Endothelial cell of umbilical vein (primary cell): ENCODE measurements around the gene MTCL1. TPM values are rescaled to one million over a fixed set of nuclear protein-coding genes. Genes with fewer than 3 reads are reported as not detected.

Experiments used
- BruUV-seq: library from RNA; stranded (reverse); fragments of 400-500 nt; replicated peaks from 2 replicates; lab custom pipeline; 2021; lab: Mats Ljungman, UMichigan
- CTCF ChIA-PET: fragments of 300-600, 350-600 bp; sonication (Branson Sonifier 250); formaldehyde crosslinking; loops from one replicate; lab custom pipeline; 2021; ENCODE audit warnings: antibody characterized with exemption, inconsistent platforms; lab: Charles Lee
- POLR2A ChIA-PET: fragments of 300-600, 350-600 bp; sonication (Branson Sonifier 250); formaldehyde crosslinking; loops from one replicate; lab custom pipeline; 2021; ENCODE audit warnings: antibody characterized with exemption, inconsistent platforms; lab: Charles Lee
- DNase-seq: peaks from one replicate; pipeline ENCODE4 v3.0.0-alpha.2; 2011; ENCODE audit warnings: low read depth, low spot score
- FAIRE-seq: peaks from 2 replicates; lab custom pipeline; 2011; peaks lifted over from hg19 to GRCh38; lab: Jason Lieb, UNC
- H2AFZ ChIP-seq: 2 replicates; pipeline ENCODE4 v1.6.0; 2012; ENCODE audit warnings: low read depth, low read length, control low read depth, inconsistent platforms
- H3K27ac ChIP-seq: 2 replicates; pipeline ENCODE4 v1.5.1; 2011; ENCODE audit warnings: low read depth, mild to moderate bottlenecking, control low read depth, low read length, moderate library complexity; ENCODE audit not compliant: insufficient read depth
- H3K27me3 ChIP-seq, 2 experiments: 2 replicates each; pipeline versions ENCODE4 v1.6.0 to v1.6.1; 2011; ENCODE audit warnings: low read length in 2 of 2, mixed read lengths in 1 of 2; ENCODE audit not compliant: control insufficient read depth in 2 of 2, insufficient read depth in 2 of 2
- H3K36me3 ChIP-seq, 2 experiments: 2 replicates in 1 of 2; 3 replicates in 1 of 2; pipeline ENCODE4 v1.5.1; 2011; ENCODE audit warnings: low read length in 2 of 2, mild to moderate bottlenecking in 1 of 2, moderate library complexity in 1 of 2; ENCODE audit not compliant: control insufficient read depth in 2 of 2, insufficient read depth in 2 of 2; ENCODE audit errors: extremely low read depth in 1 of 2
- H3K4me1 ChIP-seq: 3 replicates; pipeline ENCODE4 v1.5.1; 2011; ENCODE audit warnings: mild to moderate bottlenecking, low read length; ENCODE audit not compliant: control insufficient read depth, insufficient read depth; ENCODE audit errors: extremely low read depth
- H3K4me2 ChIP-seq: 2 replicates; pipeline ENCODE4 v1.6.1; 2011; ENCODE audit warnings: low read length, control low read depth, mixed read lengths; ENCODE audit not compliant: insufficient read depth
- H3K4me3 ChIP-seq, 3 experiments: fragments of 200-600 bp in 1 of 3; sonication (generic), shearing (Covaris generic) in 1 of 3; replicated peaks in 1 of 3; 2 replicates each; pipeline ENCODE4 v1.5.1; 2011 to 2016; ENCODE audit warnings: control low read depth in 3 of 3, low read length in 3 of 3, mild to moderate bottlenecking in 2 of 3, inconsistent platforms in 1 of 3, low read depth in 1 of 3, moderate library complexity in 1 of 3; ENCODE audit not compliant: insufficient read depth in 1 of 3
- H3K79me2 ChIP-seq: 2 replicates; pipeline ENCODE4 v1.6.0; 2012; ENCODE audit warnings: low read length, inconsistent platforms; ENCODE audit not compliant: control insufficient read depth, insufficient read depth
- H3K9ac ChIP-seq: replicated peaks from 2 replicates; pipeline ENCODE3; 2011; ENCODE audit warnings: low read length, control low read depth; ENCODE audit not compliant: insufficient read depth; ENCODE audit errors: extremely low read depth
- H3K9me1 ChIP-seq: replicated peaks from 3 replicates; pipeline ENCODE4 v1.6.0; 2011; ENCODE audit warnings: mild to moderate bottlenecking, low read length; ENCODE audit not compliant: control insufficient read depth, insufficient read depth; ENCODE audit errors: extremely low read depth
- H3K9me3 ChIP-seq: replicated peaks from 2 replicates; pipeline ENCODE4 v1.5.1; 2012; ENCODE audit warnings: low read length, inconsistent platforms; ENCODE audit not compliant: control insufficient read depth, insufficient read depth
- H4K20me1 ChIP-seq: replicated peaks from 2 replicates; pipeline ENCODE3; 2011; ENCODE audit warnings: mild to moderate bottlenecking, low read length; ENCODE audit not compliant: control insufficient read depth, insufficient read depth; ENCODE audit errors: extremely low read depth
- EZH2 ChIP-seq: IDR thresholded peaks from 2 replicates; pipeline ENCODE4 v1.6.1; 2012; ENCODE audit warnings: borderline replicate concordance, low read depth, mild to moderate bottlenecking, moderate library complexity, low read length, inconsistent platforms; ENCODE audit not compliant: severe bottlenecking
- FOS ChIP-seq: IDR thresholded peaks from 2 replicates; pipeline ENCODE4 v1.6.1; 2011; ENCODE audit warnings: mild to moderate bottlenecking, low read length, moderate library complexity, borderline replicate concordance; ENCODE audit not compliant: insufficient read depth
- GATA2 ChIP-seq: IDR thresholded peaks from 2 replicates; pipeline ENCODE4 v1.7.0; 2011; ENCODE audit warnings: low read depth, mild to moderate bottlenecking, moderate library complexity, mixed read lengths, low read length; ENCODE audit not compliant: insufficient read length, insufficient read depth
- JUN ChIP-seq: IDR thresholded peaks from 2 replicates; pipeline ENCODE4 v1.6.1; 2011; ENCODE audit warnings: borderline replicate concordance, low read depth; ENCODE audit not compliant: insufficient read length, insufficient read depth
- MYC ChIP-seq: IDR thresholded peaks from one replicate; pipeline ENCODE4 v1.6.1; 2011; ENCODE audit warnings: mild to moderate bottlenecking, low read depth, low read length
- POLR2A ChIP-seq: IDR thresholded peaks from 2 replicates; pipeline ENCODE4 v1.6.1; 2012; ENCODE audit warnings: low read depth, mild to moderate bottlenecking, control low read depth, low read length
- POLR2AphosphoS5 ChIP-seq: IDR thresholded peaks from 2 replicates; pipeline ENCODE4 v1.6.1; 2012; ENCODE audit warnings: low read depth, mild to moderate bottlenecking, control low read depth, low read length, moderate library complexity; ENCODE audit not compliant: insufficient read depth
- dilution Hi-C: fragments of 300-500 bp; cut with MboI; formaldehyde crosslinking; loops from one replicate; pipeline ENCODE4 v1.15.0; 2019; ENCODE audit warnings: low sequenced_read_pairs; ENCODE audit not compliant: extremely low pct_ligation_motif_present
- intact Hi-C: fragments of 100-400 bp; cut with micrococcal nuclease; formaldehyde crosslinking; loops from one replicate; pipeline ENCODE4 v1.10.0; 2022
- polyA plus RNA-seq, 4 experiments: library from polyadenylated mRNA; depleted of rRNA in 3 of 4; stranded (reverse) in 3 of 4; unstranded in 1 of 4; fragments of >200 nt; gene quantifications; 2 replicates each; pipeline versions ENCODE4 v1.2.1 to v1.2.3, GENCODE V29; 2011 to 2012; ENCODE audit warnings: missing spikeins in 1 of 4
- total RNA-seq: library from RNA; stranded (reverse); gene quantifications from 2 replicates; pipeline ENCODE4 v1.2.3, GENCODE V29; 2021
- TF ChIP-seq, protein P1 (sequence below): IDR thresholded peaks from 2 replicates; pipeline ENCODE4 v1.6.1; 2011; ENCODE audit not compliant: insufficient read depth, insufficient read length
- TF ChIP-seq, protein P2 (sequence below), 2 donors: IDR thresholded peaks; 1 replicate in 1 of 2; 2 replicates in 1 of 2; pipeline ENCODE4 v1.5.1; 2011; ENCODE audit warnings: low read length in 2 of 2, mild to moderate bottlenecking in 2 of 2, moderate library complexity in 2 of 2, control low read depth in 1 of 2, inconsistent platforms in 1 of 2, low read depth in 1 of 2; ENCODE audit not compliant: insufficient read depth in 1 of 2; ENCODE audit errors: extremely low read depth in 1 of 2

The MTCL1 gene
- total and polyA plus RNA-seq, 2 donors (not counting 3 experiments of a cell fraction or from before 2014, with no cell fraction given), result 11.9 to 75.7 TPM

GRCh38 chr18:8722946-8723820 is 17.8 kb downstream of the MTCL1 start:
- TF ChIP-seq POLR2A, result no peak
- TF ChIP-seq FOS, result no peak
- no peak for TF ChIP-seq MYC
- no peak for TF ChIP-seq EZH2
- no peak for TF ChIP-seq GATA2
- TF ChIP-seq, protein P1, sequence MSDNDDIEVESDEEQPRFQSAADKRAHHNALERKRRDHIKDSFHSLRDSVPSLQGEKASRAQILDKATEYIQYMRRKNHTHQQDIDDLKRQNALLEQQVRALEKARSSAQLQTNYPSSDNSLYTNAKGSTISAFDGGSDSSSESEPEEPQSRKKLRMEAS, result no peak
- TF ChIP-seq JUN, result no peak
- no peak for TF ChIP-seq POLR2AphosphoS5
- TF ChIP-seq, protein P2, sequence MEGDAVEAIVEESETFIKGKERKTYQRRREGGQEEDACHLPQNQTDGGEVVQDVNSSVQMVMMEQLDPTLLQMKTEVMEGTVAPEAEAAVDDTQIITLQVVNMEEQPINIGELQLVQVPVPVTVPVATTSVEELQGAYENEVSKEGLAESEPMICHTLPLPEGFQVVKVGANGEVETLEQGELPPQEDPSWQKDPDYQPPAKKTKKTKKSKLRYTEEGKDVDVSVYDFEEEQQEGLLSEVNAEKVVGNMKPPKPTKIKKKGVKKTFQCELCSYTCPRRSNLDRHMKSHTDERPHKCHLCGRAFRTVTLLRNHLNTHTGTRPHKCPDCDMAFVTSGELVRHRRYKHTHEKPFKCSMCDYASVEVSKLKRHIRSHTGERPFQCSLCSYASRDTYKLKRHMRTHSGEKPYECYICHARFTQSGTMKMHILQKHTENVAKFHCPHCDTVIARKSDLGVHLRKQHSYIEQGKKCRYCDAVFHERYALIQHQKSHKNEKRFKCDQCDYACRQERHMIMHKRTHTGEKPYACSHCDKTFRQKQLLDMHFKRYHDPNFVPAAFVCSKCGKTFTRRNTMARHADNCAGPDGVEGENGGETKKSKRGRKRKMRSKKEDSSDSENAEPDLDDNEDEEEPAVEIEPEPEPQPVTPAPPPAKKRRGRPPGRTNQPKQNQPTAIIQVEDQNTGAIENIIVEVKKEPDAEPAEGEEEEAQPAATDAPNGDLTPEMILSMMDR (IDR thresholded peaks at IDR 0.05; ENCODE audit: extremely low read depth in 1 of 2, insufficient read depth in 1 of 2, low read depth in 1 of 2, low read length in 2 of 2), result no peak
- no TSS peak for BruUV-seq
- DNase-seq, result no peak
- FAIRE-seq, result no peak
- Histone ChIP-seq H3K4me1 (peaks cover 7% of the 10 kb centered on the region), H3K36me3 (peaks cover 0 to 6% of the 10 kb centered on the region in 2 experiments), H3K4me3 (no peak overlapping the region), H3K9ac (no peak overlapping the region), H2AFZ (no peak overlapping the region), H4K20me1 (no peaks in the 10 kb centered on the region), H3K79me2 (peaks cover 49% of the 10 kb centered on the region), H3K4me2 (no peak overlapping the region), H3K9me1 (no peaks in the 10 kb centered on the region), H3K27me3 (no peaks in the 10 kb centered on the region), H3K9me3 (no peaks in the 10 kb centered on the region), H3K27ac (no peak overlapping the region)
- dilution Hi-C loops, result no loop called here
- ChIA-PET CTCF (interaction anchor here (1.4 kb wide), 1 partner anchor 19 kb away, joined by 3 read pairs; no protein-coding TSS in a partner anchor), POLR2A (no interaction called here)
- intact Hi-C loops, result no loop called here
